Dendritic cell treated with granulocyte-macrophage colony-stimulating factor and Interleukin-4, amounts not matched to agents 40 ng/mL and 50 ng/mL, for 4 days (primary cell): ENCODE results near the gene THUMPD3.
A peak's percentile ranks its signal among the peaks of the same experiment; 100 is the strongest.

Experiments
- H3K27ac Mint-ChIP-seq: one replicate; pipeline ENCODE4 v1.8.0; 2022; ENCODE audit warnings: mild to moderate bottlenecking, mixed read lengths
- H3K27me3 Mint-ChIP-seq: one replicate; pipeline ENCODE4 v1.8.0; 2022; ENCODE audit warnings: mild to moderate bottlenecking, mixed read lengths
- H3K36me3 Mint-ChIP-seq: one replicate; pipeline ENCODE4 v1.8.0; 2022; ENCODE audit warnings: low read depth, mixed read lengths
- H3K4me1 Mint-ChIP-seq: one replicate; pipeline ENCODE4 v1.8.0; 2022; ENCODE audit warnings: low read depth, mixed read lengths
- H3K4me3 Mint-ChIP-seq: one replicate; pipeline ENCODE4 v1.8.0; 2022; ENCODE audit warnings: mild to moderate bottlenecking, moderate library complexity, mixed read lengths
- H3K9me3 Mint-ChIP-seq: one replicate; pipeline ENCODE4 v1.8.0; 2022; ENCODE audit warnings: mixed read lengths
- intact Hi-C: fragments of 100-400 bp; cut with micrococcal nuclease; formaldehyde crosslinking; loops from one replicate; pipeline ENCODE4 v1.15.0; 2022

Gene THUMPD3

DNA sequence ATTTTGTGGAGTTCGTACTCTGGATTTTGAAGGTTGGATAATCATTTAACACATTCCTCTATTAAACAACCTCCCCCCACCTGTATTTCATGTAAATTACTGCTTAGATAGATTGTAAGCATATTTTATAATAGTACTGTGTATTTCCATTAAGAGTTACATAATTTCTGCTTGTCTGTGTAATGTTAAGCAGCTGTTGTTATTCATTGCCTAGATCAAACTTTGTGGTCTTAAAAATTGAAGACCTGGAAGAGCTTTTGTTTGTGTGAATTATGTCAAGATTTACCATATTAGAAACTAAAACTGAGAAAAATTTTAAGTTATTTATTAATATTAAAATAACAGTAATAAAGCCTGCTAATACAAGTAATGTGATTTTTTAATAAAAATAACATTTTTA is 45.7 kb downstream of the THUMPD3 start:
- H3K27ac Mint-ChIP-seq, result no peak overlapping the region
- no peak overlapping the region for H3K4me3 Mint-ChIP-seq
- intact Hi-C loops, result no loop called here
- no peaks in the 10 kb centered on the region for H3K36me3 Mint-ChIP-seq
- H3K4me1 Mint-ChIP-seq, result peaks cover 35% of the 10 kb centered on the region
- H3K9me3 Mint-ChIP-seq, result no peaks in the 10 kb centered on the region
- H3K27me3 Mint-ChIP-seq, result no peaks in the 10 kb centered on the region

DNA sequence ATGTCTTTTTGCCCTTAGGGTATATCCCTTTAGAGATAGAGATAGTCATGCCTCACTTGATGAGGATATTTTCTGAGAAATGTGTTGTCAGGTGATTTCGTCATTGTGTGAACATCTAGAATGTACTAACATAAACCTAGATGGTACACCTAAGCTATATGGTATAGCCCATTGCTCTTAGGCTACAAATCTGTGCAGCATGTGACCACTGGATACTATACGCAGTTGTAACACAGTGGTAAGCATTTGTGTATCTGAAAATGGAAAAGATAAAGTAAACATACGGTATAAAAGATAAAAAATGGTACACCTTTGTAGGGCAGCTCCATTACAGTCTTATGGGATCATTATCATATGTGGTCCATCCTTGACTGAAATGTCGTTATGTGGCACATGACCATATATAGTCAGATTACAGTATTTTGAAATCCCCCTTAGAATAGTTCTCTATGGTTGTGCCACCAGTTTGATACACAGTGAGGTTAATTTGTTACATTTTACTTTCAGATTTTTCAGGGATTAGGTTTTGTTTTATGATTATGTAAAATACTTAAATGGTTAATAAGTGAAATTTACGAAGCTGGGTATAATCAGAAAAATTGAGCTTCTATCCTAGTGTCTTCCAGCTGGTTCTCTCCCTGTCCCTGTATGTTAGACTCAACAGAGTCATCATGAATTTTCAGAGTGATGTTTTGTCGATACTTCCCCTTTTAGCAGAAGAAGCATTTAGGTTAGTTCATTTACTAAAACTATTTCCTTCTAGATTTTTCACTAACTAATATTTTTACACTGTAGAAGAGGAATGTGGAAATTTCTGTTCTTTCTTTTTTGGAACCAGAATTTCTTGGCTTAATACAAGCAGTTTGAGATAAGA is 47.4 kb downstream of the THUMPD3 start:
- no peaks in the 10 kb centered on the region for H3K27me3 Mint-ChIP-seq
- no peak overlapping the region for H3K4me3 Mint-ChIP-seq
- peak overlapping the region; percentile 37 for H3K27ac Mint-ChIP-seq
- peaks cover 7% of the 10 kb centered on the region for H3K36me3 Mint-ChIP-seq
- intact Hi-C loops, result no loop called here
- no peaks in the 10 kb centered on the region for H3K9me3 Mint-ChIP-seq
- peaks cover 35% of the 10 kb centered on the region for H3K4me1 Mint-ChIP-seq

DNA sequence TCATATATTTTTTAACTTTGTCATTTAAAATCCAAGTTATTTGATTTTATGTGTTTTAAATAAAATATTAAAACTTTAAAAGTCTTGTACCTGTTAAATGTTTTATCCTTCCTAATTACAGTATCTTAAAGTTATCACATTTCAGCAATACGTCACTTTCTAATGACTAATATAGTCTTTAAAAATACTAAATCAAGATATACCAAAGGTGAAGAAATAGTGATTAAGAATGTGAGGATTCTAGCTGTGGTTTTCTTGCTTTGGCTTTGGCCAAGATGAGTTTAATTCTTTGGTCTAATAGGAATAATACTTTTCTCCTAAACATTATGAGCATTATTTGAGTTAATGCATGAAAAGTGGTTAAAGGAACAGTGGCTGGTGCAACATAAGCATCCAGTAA is 48.4 kb downstream of the THUMPD3 start:
- Mint-ChIP-seq H3K27me3 (no peaks in the 10 kb centered on the region), H3K4me1 (peaks cover 38% of the 10 kb centered on the region), H3K36me3 (peaks cover 14% of the 10 kb centered on the region), H3K9me3 (no peaks in the 10 kb centered on the region), H3K27ac (no peak overlapping the region), H3K4me3 (no peak overlapping the region)
- intact Hi-C loops, result no loop called here

DNA sequence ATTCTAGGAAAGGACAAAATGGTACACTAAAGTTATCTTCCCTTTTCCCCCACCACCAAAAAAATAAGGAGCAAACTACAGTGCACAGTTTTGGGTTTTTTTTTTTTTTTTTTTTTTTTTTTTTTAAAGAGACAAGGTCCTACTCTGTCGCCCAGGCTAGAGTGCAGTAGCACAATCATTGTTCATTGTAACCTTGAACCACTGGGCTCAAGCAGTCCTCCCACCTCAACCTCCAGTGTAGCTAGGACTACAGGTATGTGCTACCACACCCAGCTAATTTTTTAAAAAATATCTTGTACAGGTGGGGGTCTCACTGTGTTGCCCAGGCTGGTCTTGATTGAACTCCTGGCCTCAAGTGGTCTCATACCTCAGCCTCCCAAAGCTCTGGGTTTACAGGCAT is 49.4 kb downstream of the THUMPD3 start:
- Mint-ChIP-seq H3K27ac (peak overlapping the region; percentile 17), H3K9me3 (no peaks in the 10 kb centered on the region), H3K4me1 (peaks cover 38% of the 10 kb centered on the region), H3K27me3 (no peaks in the 10 kb centered on the region), H3K36me3 (peaks cover 17% of the 10 kb centered on the region), H3K4me3 (no peak overlapping the region)
- intact Hi-C loops, result no loop called here

DNA sequence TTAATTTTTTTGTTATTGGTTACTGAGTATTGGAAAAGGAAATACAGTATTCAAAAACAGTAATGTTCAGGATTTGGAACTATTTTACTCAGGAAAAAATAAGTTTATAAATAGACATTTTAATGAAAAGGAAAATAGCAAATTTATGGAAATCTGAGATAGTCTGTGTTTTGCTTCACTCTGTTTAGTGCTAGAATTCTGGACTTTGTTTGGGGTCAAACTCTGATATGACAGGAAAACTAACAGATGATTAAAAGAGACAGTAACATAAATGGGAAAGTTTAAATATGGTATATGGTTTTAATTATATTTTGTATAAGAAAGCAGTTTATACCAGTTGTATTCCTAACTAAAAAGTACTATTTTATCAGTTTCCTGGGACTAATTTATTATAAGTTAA is 52.0 kb downstream of the THUMPD3 start:
- Mint-ChIP-seq H3K27ac (no peak overlapping the region), H3K36me3 (peaks cover 30% of the 10 kb centered on the region), H3K9me3 (no peaks in the 10 kb centered on the region), H3K4me1 (peaks cover 22% of the 10 kb centered on the region), H3K4me3 (no peak overlapping the region), H3K27me3 (no peaks in the 10 kb centered on the region)
- intact Hi-C loops, result no loop called here

DNA sequence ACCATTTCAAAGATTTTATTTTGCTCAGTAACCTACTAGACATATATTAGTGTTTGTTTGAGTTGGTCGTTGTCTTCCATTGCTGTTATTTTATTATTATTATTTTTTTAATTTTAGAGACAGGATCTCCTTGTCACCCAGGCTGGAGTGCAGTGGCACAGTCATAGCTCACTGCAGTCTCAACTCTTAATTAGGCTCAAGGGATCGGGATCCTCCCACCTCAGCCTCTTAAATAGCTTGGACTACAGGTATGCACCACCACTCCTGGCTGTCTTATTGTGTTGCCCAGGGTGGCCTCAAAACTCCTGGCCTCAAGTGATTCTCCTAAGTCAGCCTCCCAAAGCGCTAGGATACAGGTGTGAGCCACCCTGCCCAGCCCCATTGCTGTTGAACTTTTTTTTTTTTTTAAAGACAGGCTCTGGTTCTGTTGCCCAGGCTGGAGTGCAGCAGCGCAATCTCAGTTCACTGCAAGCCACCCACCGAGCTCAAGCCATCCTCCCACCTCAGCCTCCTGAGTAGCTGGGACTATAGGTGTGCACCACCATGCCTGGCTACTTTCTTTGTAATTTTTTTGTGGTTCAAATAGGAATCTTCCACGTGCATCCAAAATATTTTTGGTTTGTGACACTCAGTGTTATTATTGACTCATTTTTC is 52.8 kb downstream of the THUMPD3 start:
- intact Hi-C loops, result no loop called here
- Mint-ChIP-seq H3K27ac (no peak overlapping the region), H3K4me1 (peaks cover 22% of the 10 kb centered on the region), H3K27me3 (no peaks in the 10 kb centered on the region), H3K36me3 (peaks cover 30% of the 10 kb centered on the region), H3K9me3 (no peaks in the 10 kb centered on the region), H3K4me3 (no peak overlapping the region)

DNA sequence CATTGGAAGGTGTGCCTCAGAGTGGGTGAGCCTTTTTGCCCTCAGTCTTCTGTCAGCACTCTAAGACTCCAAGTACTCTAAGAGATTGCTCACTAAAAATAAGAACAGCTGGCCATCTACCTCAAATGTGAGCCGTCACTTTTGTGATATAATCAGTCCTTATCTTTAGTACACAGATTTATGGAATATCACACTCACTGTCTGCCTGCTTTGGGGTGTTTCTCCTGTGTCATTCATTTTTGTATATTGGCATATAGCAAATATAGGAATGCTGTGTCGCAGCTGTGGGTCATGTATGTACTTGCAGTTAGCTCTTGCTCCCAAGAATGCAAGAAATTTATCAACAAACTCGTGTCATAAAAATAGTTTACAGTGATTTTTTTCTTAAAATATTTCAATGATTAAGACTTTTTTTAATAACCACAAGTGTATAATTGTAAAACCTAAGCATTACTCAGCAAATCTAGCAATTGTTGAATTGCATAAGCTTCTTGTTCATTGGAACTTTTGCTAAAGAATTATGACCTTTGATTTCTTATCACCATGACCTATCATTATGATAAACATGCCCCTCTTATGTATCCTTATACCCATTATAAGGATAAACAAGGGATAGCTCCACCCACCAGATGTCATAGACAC is 53.4 kb downstream of the THUMPD3 start:
- peaks cover 30% of the 10 kb centered on the region for H3K36me3 Mint-ChIP-seq
- H3K4me1 Mint-ChIP-seq, result peaks cover 29% of the 10 kb centered on the region
- H3K27ac Mint-ChIP-seq, result no peak overlapping the region
- intact Hi-C loops, result no loop called here
- no peaks in the 10 kb centered on the region for H3K27me3 Mint-ChIP-seq
- H3K4me3 Mint-ChIP-seq, result no peak overlapping the region
- H3K9me3 Mint-ChIP-seq, result no peaks in the 10 kb centered on the region

DNA sequence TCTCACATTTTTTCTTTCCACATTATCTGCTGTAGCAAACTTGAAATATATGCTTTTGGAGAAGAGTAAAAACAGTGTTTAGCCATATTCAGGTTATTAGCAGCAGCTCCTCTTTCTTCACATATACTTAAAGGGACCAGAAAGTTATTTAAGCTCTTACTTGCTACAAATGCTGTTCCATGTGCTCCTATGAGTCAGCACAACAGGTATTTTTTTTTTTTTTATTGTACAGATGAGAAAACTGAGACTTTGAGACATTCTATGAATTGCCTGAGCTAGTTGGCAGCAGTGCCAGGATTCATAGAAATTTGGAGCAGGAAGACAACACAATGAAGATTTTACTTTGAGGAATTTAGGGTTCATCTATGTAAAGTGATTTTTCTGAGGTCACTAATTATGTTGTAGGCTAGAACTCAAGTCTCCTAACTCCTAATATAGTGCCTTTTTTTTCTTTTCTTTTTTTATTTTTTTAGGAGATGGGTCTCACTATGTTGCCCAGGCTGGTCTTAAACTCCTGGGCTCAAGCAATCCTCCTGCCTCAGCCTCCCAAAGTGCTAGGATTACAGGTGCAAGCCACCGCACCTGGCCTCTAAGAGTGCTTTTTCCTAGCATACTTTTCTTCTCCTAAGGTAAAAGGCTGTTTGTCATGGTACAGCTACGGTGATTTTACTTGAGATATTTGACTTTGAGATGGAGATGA is 58.1 kb downstream of the THUMPD3 start:
- Mint-ChIP-seq H3K36me3 (peaks cover 46% of the 10 kb centered on the region), H3K4me3 (no peak overlapping the region), H3K27ac (peak overlapping the region; percentile 51), H3K4me1 (peaks cover 30% of the 10 kb centered on the region), H3K9me3 (no peaks in the 10 kb centered on the region), H3K27me3 (no peaks in the 10 kb centered on the region)
- intact Hi-C loops, result loop anchor here (5.0 kb wide), 1 partner anchor 69 kb away; no protein-coding TSS in a partner anchor

DNA sequence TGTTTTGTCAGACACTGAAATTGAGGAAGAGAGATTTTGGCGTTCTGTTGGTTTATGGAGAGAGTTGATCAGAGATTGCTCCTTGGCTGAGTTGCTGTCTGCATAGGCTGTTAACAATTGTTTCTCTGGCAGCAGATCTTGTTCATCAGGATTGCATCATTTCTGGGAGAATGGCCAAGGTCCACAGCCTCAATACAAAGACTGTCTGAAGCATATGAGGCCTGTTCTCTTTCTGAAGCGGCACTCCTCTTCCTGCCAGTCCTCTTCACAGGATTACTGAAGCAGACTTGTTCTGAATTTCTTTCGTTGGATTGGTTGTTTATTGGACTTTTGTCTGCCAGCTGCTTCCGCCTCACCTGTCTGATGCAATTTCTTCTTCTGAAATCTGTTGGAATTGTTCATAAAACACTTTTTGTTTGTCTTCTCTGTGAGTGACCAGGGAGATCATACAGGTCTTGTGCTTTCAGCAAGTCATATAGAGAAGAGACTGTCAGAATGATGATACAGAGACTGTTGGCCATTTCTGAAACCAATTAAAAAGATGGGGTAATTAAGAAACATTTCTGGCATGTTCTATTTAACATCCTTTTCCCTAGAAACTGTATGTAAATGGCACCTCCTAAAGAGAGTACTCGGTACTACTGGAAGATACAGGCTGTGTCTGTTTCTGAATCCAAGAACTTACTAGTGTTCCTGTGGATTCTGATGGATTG is 60.0 kb downstream of the THUMPD3 start:
- intact Hi-C loops, result loop anchor here (2.0 to 5.0 kb wide), 2 partner anchors 36 to 71 kb away; no protein-coding TSS in a partner anchor

DNA sequence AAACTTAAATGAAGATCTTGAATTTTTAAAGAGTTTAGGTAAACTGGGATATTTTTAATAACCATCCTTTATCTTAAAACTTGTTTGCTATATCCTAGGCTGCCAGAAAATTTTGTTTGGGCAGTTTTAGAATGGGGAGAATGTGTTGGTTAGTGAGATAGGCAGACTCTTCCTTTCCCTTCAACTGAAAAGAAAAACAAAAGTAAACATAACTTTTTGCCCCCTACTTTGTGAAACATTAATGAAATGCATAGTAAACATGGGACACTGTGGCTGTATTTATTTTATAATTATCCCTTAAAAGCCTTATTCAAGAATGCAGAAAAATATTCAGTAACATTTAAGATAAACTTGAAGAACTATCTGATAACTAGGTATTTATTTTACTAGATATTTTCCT is 65.6 kb downstream of the THUMPD3 start:
- Mint-ChIP-seq H3K27ac (no peak overlapping the region), H3K36me3 (peaks cover 90% of the 10 kb centered on the region), H3K4me1 (peaks cover 7% of the 10 kb centered on the region), H3K4me3 (no peak overlapping the region), H3K27me3 (no peaks in the 10 kb centered on the region), H3K9me3 (no peaks in the 10 kb centered on the region)
- intact Hi-C loops, result no loop called here

More for the DNA sequence above, 60.0 kb downstream of the THUMPD3 start:
- Mint-ChIP-seq H3K4me3 (no peak overlapping the region), H3K9me3 (no peaks in the 10 kb centered on the region), H3K36me3 (peaks cover 54% of the 10 kb centered on the region), H3K27ac (peak overlapping the region; percentile 61), H3K27me3 (no peaks in the 10 kb centered on the region), H3K4me1 (peaks cover 28% of the 10 kb centered on the region)

DNA sequence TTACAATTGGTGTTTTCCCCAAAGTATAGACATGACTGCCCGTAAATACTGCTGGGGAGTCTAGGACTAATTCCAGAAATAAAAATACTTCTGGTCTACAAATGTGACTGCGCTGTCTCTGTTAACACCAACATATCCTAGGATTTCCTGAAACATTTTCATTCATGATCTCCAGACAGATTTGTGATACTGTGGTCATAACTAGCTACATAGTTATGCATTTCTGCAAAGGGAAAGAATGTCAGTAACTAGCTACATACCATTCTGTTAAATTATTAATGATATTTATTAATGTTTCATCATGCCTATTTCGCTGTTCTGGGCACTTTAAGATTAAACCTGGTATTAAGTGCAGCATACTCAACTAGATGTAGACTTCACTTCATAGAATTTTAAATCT is 67.9 kb downstream of the THUMPD3 start:
- H3K9me3 Mint-ChIP-seq, result no peaks in the 10 kb centered on the region
- no peaks in the 10 kb centered on the region for H3K4me1 Mint-ChIP-seq
- no peak overlapping the region for H3K4me3 Mint-ChIP-seq
- peaks cover 96% of the 10 kb centered on the region for H3K36me3 Mint-ChIP-seq
- no peaks in the 10 kb centered on the region for H3K27me3 Mint-ChIP-seq
- no peak overlapping the region for H3K27ac Mint-ChIP-seq
- intact Hi-C loops, result no loop called here

DNA sequence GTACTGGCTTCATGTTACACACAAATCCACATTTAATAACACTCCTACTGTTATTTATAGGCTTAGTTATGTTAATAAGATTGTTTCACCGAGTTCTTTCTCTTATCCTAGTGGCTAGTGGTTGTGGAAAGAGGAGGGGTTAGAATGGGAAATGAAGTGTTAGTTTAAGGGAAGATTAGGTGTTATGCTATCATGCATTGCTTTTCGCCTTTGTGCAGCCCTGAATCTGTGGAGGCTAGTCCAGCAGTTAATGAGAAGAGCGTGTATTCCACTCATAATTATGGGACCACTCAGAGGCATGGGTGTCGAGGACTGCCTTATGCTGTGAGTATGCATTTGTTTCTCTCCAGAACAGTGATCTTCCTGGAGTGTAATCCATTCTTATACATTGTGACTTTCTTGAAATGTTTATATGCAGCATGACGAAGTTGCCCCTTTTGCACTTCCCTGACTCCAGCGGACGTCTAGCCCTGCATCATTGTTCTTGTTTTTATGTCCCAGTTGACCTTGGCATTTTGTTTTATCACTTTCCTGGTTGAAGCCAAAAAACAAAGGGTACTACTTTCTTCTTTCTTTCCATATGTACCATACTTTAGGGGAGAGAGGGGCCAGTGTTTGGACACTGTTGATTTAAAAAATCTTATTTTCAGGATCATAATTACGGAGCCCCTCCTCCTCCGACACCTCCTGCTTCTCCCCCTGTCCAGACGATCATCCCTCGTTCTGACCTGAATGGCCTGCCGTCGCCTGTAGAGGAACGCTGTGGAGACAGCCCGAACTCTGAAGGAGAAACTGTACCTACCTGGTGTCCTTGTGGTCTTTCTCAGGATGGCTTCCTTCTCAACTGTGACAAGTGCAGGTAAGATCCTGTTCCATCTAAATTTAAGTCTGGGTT is 71.0 kb downstream of the THUMPD3 start:
- Mint-ChIP-seq H3K4me3 (no peak overlapping the region), H3K27ac (no peak overlapping the region), H3K9me3 (no peaks in the 10 kb centered on the region), H3K27me3 (no peaks in the 10 kb centered on the region), H3K36me3 (peaks cover 88% of the 10 kb centered on the region), H3K4me1 (no peaks in the 10 kb centered on the region)
- intact Hi-C loops, result no loop called here
